ENCODE measurements around the gene CLEC1A.
"Not testable (repeated sequence)": the region's sequence is repeated elsewhere in the genome, so short reads cannot be mapped to it uniquely, and the experiment has no call there.

CLEC1A gene

DNA sequence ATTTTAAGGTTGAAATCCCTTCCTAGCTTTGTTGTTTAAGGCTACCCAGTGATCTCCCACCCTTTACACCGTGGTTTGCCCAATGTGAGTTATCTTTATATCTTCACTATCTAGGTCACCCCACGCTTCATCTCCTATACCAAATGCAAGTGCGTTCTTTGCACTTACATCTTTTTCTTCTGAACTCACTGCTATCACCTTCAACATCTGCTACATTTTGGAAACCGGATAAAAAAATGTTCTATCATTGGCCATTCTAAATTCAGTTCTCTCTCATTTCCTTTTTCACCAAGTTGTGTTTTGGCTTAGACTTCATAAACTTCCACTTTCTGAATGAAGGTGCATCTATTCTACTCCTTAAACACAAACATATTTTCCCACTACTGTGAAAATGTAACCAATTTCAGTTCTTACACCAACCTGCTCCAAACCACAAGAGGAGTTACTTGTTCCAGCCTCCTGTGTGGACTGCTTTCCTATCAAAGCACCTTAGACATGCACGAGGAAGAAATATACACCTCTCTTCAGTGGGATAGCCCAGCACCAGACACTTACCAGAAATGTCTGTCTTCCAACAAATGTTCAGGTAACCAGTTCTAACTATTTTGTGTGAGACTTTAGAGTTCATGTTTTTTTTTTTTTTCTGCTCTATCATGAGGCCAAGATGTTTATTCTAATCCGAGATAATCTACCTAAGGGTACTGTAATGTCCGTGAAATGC lies 46.4 kb downstream of the CLEC1A start:
- DNase-seq: no peak

DNA sequence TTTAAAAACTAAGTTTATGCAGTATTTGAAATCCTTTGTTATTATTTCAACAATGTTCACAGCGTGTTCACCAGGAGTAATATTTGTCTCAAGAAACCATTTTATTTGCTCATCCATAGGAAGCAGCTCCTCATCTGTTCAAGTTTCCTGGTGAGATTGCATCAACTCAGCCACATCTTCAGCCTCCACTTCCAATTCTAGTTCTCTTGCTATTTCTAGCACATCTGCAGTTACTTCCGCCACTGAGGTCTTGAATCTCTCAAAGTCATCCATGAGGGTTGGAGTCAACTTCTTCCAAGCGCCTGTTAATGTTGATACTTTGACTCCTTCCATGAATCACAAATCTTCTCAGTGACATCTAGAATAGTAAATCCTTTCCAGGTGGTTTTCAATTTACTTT lies 50.3 kb downstream of the CLEC1A start:
- DNase-seq: no peak

DNA sequence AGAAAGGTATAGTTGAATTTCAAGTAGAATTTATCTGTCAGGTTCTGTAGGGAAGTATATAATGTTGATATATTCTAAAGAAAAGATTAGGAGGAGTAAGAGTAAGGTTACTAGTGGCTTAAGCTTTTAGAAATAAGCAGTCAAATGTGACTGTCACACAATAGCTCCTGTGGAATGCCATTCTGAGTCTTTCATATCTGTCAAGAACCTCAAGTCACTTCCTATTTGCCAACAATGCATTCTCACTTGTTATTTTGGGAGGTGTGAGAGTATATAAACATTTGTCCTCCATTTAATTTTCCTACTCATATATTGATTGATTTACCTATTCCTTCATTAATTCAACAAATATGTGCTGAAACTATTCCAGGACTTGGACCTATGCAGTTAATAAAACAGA lies 56.6 kb downstream of the CLEC1A start:
- no peak for DNase-seq

DNA sequence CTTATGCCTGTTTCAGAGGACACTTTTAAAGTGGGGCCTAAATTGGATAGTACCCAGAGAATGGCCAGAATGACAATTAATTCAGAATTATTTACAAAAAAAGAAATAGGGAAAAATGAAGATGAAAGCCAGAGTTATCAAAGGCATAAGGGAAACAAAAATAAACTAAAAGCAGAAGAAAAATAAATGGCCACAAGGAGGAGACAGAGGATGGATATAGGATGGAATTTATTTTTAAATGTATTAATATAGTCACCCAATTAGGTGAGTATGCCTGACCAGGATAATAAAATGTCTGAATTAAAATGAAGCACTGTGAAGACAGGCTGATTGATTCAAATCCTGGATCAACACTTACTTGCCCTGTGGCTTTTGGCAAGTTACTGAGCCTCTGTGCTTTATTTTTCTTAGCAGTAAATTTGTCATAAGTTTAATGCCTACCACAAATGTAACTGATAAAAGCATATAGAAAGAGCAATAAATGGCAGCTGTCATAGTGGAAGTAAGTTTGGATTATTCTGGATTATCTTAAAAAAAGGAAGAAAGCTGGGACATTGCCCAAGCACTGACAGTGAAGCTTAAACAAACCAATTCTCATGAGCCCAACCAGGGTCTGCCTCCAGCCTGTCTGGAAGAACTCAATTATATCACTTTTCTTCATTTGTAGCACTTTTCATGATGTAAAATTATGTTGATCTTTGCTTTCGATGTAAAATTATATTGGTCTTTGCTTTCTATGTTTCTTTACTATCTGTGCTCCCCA lies 64.8 kb downstream of the CLEC1A start:
- DNase-seq: no peak

DNA sequence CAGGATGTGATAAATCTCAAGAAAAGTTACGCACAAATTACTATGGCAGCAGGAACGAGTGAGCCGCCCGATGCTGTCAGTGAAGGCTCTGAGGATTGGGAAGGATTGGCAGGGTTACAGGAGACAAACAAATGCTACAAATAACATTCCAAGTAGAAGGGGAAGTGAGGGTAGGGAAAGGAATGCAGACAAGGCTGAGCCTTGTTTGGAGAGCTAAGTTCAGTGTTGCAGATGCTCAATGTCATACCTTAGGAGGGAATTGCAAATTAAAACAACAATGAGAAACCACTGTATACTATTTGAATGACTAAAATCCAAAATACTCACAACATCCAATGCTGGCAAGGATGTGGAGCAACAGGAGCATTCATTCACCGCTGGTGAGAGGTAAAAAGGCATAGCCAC lies 67.0 kb downstream of the CLEC1A start:
- DNase-seq: no peak

DNA sequence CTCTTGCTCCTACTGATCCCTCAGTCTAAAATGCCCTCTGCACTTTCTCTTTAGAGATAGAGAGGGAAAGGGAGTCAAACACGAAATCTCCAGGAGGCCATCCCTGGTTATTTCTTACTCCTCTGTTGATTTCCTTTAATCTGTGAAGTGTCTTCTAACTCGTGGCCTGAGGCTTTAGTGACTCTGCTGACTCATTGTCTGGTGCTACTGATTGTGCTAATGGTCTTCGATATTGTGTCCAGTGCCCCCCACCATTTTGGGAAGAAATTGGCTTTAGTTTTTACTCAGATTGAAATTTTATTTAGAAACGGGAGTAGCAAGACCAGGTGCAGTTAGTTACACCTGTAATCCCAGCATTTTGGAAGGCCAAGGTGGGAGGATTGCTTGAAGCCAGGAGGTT lies 67.5 kb downstream of the CLEC1A start:
- DNase-seq: no peak

DNA sequence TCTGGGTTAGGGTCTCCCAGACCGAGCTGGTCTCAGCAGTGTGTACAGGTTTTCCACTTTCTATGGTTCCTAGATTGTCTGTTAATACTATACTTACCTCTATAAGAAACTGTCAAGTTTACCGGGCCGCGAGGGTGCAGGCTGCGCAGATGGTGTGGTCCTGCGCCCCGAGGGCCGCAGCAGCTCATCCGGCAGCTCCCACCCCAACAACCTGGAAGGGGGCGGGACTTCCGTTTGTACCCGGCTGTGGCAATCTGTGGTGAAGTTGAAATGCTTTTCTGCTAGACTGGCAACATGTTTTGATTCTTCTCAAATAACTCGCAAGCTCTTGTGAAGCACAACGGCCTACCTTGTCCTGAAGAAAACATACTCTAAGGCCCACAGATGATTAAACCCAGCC lies 68.3 kb downstream of the CLEC1A start, which contains the start of gene CLEC9A:
CLEC9A (plus strand) TSS at position 237 of the 400 bp plus-strand sequence. CDS start 22,006 bp downstream, outside the sequence.
- no peak for DNase-seq

DNA sequence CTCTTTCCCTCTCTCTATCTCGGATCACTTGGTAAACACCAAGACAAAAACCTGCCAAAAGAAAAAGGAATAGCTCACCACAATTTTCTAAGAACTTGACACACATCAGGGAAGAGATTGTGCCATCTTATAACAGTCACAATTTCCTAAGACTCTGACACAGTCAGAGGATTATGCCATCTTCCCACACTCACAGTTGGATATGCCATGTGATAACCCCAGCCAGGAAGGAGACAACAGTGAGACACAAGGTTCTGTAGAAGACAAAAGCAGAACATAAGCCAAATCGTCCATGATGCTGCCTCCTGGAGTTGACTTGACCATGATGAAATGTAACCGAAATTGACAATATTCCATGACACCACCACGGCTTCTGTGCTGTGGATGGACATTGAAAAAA lies 71.1 kb downstream of the CLEC1A start:
- DNase-seq: no peak

DNA sequence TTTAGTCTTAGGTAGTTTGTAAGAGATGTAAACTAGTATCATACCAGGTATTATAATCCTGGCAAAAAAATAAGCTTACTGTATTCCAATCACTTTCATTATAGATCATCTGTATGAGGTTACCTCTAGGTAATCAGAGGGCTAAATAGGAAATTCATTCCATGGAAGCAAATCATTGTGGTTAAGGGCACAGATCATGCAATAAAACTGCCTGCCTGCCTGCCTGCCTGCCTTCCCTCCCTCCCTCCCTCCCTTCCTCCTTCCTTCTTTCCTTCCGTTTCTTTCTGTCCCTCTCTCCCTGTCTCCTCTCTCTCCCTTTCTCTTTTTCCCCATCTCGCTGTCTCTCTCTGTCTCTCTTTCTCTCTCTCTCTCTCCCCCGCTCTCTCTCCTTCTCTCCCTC lies 71.5 kb downstream of the CLEC1A start:
- no peak for DNase-seq

DNA sequence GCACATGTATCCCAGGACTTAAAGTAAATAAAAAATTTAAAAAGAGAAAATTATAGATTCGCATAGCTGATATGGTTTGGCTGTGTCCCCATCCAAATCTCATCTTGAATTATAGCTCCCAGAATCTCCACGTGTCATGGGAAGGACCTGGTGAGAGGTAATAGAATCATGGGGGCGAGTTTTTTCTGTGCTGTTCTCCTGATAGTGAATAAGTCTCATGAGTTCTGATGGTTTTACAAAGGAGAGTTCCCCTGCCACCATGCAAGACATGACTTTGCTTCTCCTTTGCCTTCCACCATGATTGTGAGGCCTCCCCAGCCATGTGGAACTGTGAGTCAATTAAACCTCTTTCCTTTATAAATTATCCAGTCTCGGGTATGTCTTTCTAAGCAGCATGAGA lies 72.1 kb downstream of the CLEC1A start:
- DNase-seq: not testable (repeated sequence)

DNA sequence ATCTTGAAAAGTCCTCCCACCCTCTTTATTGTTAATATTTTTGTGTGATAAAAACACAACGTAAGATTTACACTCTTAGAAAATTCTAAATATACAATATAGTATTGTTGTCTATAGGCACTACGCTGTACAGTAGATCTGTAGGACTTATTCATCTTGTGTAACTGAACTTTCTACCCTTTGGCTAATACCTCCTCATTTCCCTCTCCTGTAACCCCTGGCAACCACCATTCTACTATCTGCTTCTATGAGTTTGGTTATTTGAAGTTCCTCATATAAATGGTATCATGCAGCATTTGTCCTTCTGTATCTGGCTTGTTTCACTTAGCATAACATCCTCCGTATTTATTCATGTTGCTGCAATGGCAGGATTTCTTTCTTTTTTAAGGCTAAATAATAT lies 73.5 kb downstream of the CLEC1A start:
- DNase-seq: no peak

DNA sequence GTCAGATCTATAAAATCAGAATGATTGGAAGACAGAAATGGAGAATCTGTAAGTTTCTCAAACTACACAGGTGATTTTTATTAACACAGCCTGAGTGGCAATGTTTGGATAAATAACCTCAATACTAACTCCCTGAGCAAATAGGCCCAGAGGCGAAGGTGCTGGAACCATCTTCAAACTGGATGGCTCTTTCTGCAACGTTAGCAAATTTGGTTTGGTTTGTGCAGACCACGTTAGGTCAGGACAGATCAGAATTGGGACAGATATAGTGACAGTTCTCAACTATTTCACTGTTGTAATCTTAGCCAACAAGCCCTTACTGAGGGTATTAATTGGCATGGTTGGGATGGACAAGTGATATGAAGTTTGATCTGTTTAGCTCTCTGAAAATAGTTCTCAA lies 77.4 kb downstream of the CLEC1A start:
- no peak for DNase-seq
